NCI-H1092 (cell line): Measurements from ENCODE around the gene PDK2.

ENCODE experiments used
- DNase-seq: peaks from one replicate; lab custom pipeline; 2025; lab: John Stamatoyannopoulos, UW

The PDK2 gene

GRCh38 chr17:50135316-50136095 is 40.4 kb downstream of the PDK2 start:
- DNase-seq, result no peak

GRCh38 chr17:50136096-50136687 is 41.0 kb downstream of the PDK2 start:
- no peak for DNase-seq

- no peak for DNase-seq
These were observed 41.9 kb downstream of the PDK2 start for GRCh38 chr17:50137042-50137441.

- DNase-seq, result no peak
These were observed 44.1 kb downstream of the PDK2 start for GRCh38 chr17:50139185-50139783.

- DNase-seq, result no peak
These were observed 45.1 kb downstream of the PDK2 start for GRCh38 chr17:50139950-50140885.

- DNase-seq, result no peak
These were observed 46.0 kb downstream of the PDK2 start for GRCh38 chr17:50141026-50141744.

- DNase-seq, result no peak
These were observed 46.6 kb downstream of the PDK2 start for GRCh38 chr17:50141745-50142110.

- no peak for DNase-seq
These were observed 48.5 kb downstream of the PDK2 start for GRCh38 chr17:50143461-50144176.

GRCh38 chr17:50144355-50144754 is 49.2 kb downstream of the PDK2 start:
- no peak for DNase-seq

GRCh38 chr17:50144845-50145531 is 49.8 kb downstream of the PDK2 start:
- no peak for DNase-seq

- DNase-seq, result no peak
These were observed 50.5 kb downstream of the PDK2 start for GRCh38 chr17:50145532-50146229.

- DNase-seq, result no peak
These were observed 51.2 kb downstream of the PDK2 start for GRCh38 chr17:50146230-50146926.

- DNase-seq, result no peak
These were observed 51.9 kb downstream of the PDK2 start for GRCh38 chr17:50146927-50147665.

- DNase-seq, result no peak
These were observed 52.7 kb downstream of the PDK2 start for GRCh38 chr17:50147841-50148225.

GRCh38 chr17:50148226-50149090 is 53.3 kb downstream of the PDK2 start:
- no peak for DNase-seq

GRCh38 chr17:50149091-50149416 is 53.9 kb downstream of the PDK2 start:
- DNase-seq, result no peak
